Measurements from ENCODE around the gene SHISA8. TPM values are rescaled to one million over a fixed set of nuclear protein-coding genes. Genes with fewer than 3 reads are reported as not detected.

SHISA8 gene
- total and polyA plus RNA-seq, 2 experiments from 2014 or later = 0.33 TPM; not detected in 1

DNA sequence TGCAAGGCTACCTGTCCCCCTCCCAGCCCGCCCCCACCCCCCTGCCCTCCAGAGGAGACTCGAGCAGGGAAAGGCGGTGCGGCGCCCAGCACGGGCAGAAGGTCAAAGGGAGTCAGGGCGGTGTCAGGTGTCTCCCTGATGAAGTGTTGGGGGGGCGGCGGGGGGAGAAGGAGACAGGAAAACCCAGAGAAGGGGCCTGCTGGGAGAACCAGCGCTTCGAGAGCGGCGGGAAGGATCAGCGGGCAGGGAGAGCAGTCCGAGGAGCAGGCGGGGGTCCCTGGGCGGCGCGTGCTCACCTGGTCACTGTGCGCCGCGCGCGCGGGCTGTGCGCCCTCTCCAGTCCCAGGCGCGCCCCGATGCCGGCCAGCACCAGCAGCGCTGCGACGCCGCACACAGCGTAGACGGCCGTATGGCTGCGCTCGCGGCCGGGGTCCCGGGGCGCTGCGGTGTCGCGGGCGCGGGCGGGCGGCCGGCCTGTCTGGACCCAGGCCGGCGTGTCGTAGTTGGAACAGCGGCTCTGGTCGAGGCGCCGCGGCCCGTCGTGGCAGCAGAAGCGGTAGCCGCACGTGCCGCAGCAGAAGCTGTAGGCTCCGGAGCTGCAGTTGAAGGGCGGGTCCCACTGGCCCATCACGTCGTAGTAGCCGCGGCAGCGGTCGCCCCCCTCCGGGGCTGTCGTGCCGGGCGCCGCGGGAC lies 886 bp downstream of the SHISA8 start:
- Histone ChIP-seq H4K20me1 (ENCODE audit: insufficient read depth, poor library complexity, severe bottlenecking) (peaks cover 9% of the 10 kb centered on the region), H3K36me3 (replicated peaks; ENCODE audit: insufficient read depth, low read depth) (no peaks in the 10 kb centered on the region), H3K4me1 (ENCODE audit: insufficient read depth) (peaks cover 16% of the 10 kb centered on the region), H3K9me2 (replicated peaks; ENCODE audit: insufficient read depth) (no peaks in the 10 kb centered on the region), H3K79me2 (no peaks in the 10 kb centered on the region), H3K9me3 (ENCODE audit: low read depth) (no peaks in the 10 kb centered on the region), H3K4me3 (no peak overlapping the region), H2AFZ (no peak overlapping the region), H3K27me3 (peaks cover 85% of the 10 kb centered on the region), H3K4me2 (peak overlapping the region; percentile 65), H3K27ac (no peak overlapping the region)
- no peak for DNase-seq (ENCODE audit: low spot score)
- 2% methylated on average over 59 of the region's 79 CpGs for WGBS (ENCODE audit: low lambda C conversion rate, missing lambda C conversion rate)
- TF ChIP-seq, protein P1, sequence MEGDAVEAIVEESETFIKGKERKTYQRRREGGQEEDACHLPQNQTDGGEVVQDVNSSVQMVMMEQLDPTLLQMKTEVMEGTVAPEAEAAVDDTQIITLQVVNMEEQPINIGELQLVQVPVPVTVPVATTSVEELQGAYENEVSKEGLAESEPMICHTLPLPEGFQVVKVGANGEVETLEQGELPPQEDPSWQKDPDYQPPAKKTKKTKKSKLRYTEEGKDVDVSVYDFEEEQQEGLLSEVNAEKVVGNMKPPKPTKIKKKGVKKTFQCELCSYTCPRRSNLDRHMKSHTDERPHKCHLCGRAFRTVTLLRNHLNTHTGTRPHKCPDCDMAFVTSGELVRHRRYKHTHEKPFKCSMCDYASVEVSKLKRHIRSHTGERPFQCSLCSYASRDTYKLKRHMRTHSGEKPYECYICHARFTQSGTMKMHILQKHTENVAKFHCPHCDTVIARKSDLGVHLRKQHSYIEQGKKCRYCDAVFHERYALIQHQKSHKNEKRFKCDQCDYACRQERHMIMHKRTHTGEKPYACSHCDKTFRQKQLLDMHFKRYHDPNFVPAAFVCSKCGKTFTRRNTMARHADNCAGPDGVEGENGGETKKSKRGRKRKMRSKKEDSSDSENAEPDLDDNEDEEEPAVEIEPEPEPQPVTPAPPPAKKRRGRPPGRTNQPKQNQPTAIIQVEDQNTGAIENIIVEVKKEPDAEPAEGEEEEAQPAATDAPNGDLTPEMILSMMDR (IDR thresholded peaks at IDR 0.05; ENCODE audit: poor library complexity) = no peak
- TF ChIP-seq EZH2phosphoT487 (IDR thresholded peaks at IDR 0.05; ENCODE audit: low read depth, severe bottlenecking, unreplicated experiment) (peak; percentile 90), EZH2 (IDR thresholded peaks at IDR 0.05; ENCODE audit: borderline replicate concordance) (peak; percentile 60)

DNA sequence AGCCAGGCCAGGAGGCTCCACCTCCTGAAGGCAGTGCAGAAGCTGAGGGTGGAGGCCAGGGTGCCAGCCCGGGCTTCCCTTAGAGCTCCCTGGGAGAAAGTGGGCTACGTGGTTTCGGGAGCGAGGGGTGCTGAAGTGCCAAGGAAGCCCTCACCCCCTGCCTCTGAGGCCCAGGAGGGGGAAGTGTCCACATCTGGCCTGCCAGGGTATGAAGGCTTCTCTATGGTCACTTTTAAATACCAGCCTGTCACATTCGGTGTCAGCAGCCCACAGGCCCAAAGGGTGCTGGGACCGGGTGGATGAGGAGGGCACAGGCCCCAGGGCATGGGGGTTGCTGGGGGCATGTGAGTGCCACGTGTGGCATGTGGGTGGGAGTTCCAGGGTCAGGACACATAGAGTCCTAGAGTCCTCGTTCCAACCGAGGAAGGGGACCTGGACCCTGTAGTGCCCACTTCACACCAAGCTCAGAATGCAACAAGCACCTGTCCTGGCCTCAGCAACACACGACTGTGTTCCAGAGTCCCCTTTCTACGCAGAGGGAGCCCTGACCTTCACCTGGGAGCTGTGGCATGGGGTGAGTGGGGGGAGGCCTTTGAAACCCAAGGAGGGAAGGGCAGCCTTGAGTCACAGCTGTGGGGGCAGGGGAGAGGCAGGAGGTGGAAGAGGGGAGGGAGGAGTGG lies 1.7 kb downstream of the SHISA8 start:
- peaks cover 12% of the 10 kb centered on the region for H4K20me1 ChIP-seq (ENCODE audit: insufficient read depth, poor library complexity, severe bottlenecking)
- H3K4me3 ChIP-seq = no peak overlapping the region
- DNase-seq (ENCODE audit: low spot score) = no peak
- no peak overlapping the region for H3K27ac ChIP-seq
- H3K79me2 ChIP-seq = no peaks in the 10 kb centered on the region
- H2AFZ ChIP-seq = no peak overlapping the region
- peaks cover 16% of the 10 kb centered on the region for H3K4me1 ChIP-seq (ENCODE audit: insufficient read depth)
- no peaks in the 10 kb centered on the region for H3K9me2 ChIP-seq (replicated peaks; ENCODE audit: insufficient read depth)
- TF ChIP-seq EZH2 (IDR thresholded peaks at IDR 0.05; ENCODE audit: borderline replicate concordance) (no peak), EZH2phosphoT487 (IDR thresholded peaks at IDR 0.05; ENCODE audit: low read depth, severe bottlenecking, unreplicated experiment) (no peak)
- TF ChIP-seq, protein P1 (IDR thresholded peaks at IDR 0.05; ENCODE audit: poor library complexity) = no peak
- H3K27me3 ChIP-seq = peaks cover 81% of the 10 kb centered on the region
- no peaks in the 10 kb centered on the region for H3K36me3 ChIP-seq (replicated peaks; ENCODE audit: insufficient read depth, low read depth)
- no peaks in the 10 kb centered on the region for H3K9me3 ChIP-seq (ENCODE audit: low read depth)
- 67% methylated on average over 11 of the region's 11 CpGs for WGBS (ENCODE audit: low lambda C conversion rate, missing lambda C conversion rate)
- H3K4me2 ChIP-seq = no peak overlapping the region

DNA sequence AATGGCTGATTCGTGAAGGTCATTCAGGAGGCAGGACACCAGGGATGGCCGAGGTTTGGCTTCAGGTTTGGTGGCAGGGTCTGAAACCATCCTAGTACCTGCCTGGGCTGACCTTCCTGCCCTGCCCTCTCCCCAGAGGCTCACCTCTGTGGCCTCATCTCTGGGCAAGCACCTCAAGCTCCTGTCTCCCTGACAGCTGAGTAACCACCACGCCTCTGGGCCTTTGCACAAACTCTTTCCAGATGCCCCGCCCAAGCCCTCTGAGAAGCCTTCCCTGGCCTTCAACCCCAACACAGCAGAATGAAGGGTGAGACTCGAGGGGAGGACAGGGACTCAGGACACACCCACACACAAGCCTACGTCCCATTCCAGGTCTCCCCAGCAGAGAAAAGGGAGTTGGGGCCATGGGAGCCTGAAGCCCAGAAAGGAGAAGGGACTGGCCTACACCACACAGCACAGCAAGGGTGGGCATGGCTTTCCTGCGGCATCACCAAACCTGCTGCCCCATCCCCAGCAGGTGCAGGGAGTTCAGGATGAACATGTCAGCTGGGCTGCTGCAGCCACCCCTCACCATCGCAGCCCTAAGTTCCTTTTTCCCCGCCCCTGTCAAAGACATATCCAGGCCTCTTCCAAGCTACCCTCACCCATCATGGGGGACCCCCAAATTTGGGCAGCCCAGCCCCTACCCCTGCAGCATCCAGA lies 2.4 kb downstream of the SHISA8 start:
- no peak for DNase-seq (ENCODE audit: low spot score)
- Histone ChIP-seq H3K4me3 (no peak overlapping the region), H3K4me2 (no peak overlapping the region), H3K36me3 (replicated peaks; ENCODE audit: insufficient read depth, low read depth) (no peaks in the 10 kb centered on the region), H3K9me2 (replicated peaks; ENCODE audit: insufficient read depth) (no peaks in the 10 kb centered on the region), H4K20me1 (ENCODE audit: insufficient read depth, poor library complexity, severe bottlenecking) (peaks cover 15% of the 10 kb centered on the region), H3K4me1 (ENCODE audit: insufficient read depth) (peaks cover 16% of the 10 kb centered on the region), H3K79me2 (no peaks in the 10 kb centered on the region), H3K27me3 (peaks cover 74% of the 10 kb centered on the region), H3K27ac (no peak overlapping the region), H3K9me3 (ENCODE audit: low read depth) (no peaks in the 10 kb centered on the region), H2AFZ (no peak overlapping the region)
- 82% methylated on average over 9 of the region's 9 CpGs for WGBS (ENCODE audit: low lambda C conversion rate, missing lambda C conversion rate)
- TF ChIP-seq EZH2 (IDR thresholded peaks at IDR 0.05; ENCODE audit: borderline replicate concordance) (no peak), EZH2phosphoT487 (IDR thresholded peaks at IDR 0.05; ENCODE audit: low read depth, severe bottlenecking, unreplicated experiment) (no peak)
- TF ChIP-seq, protein P1 (IDR thresholded peaks at IDR 0.05; ENCODE audit: poor library complexity) = no peak
